OCI-LY1 (cell line): ENCODE data around the gene CCDC150.

Experiments used
- CTCF ChIP-seq: fragments of 200-600 bp; sonication (generic), shearing (Covaris generic); IDR thresholded peaks from 2 replicates; pipeline ENCODE4 v1.5.1; 2017; ENCODE audit warnings: mild to moderate bottlenecking, antibody characterized with exemption, low read length, moderate library complexity, mixed read lengths
- EZH2 ChIP-seq: fragments of 200-600 bp; sonication (generic), shearing (Covaris generic); IDR thresholded peaks from 2 replicates; pipeline ENCODE4 v1.8.0; 2017; ENCODE audit warnings: borderline replicate concordance, mixed run types, mild to moderate bottlenecking, antibody characterized with exemption, low read length, moderate library complexity, mixed read lengths

GRCh38 chr2:196651387-196652094 lies 12.0 kb downstream of the CCDC150 start:
- TF ChIP-seq EZH2 (no peak), CTCF (no peak)
